ENCODE results near the gene CABP7.

CABP7 gene

DNA sequence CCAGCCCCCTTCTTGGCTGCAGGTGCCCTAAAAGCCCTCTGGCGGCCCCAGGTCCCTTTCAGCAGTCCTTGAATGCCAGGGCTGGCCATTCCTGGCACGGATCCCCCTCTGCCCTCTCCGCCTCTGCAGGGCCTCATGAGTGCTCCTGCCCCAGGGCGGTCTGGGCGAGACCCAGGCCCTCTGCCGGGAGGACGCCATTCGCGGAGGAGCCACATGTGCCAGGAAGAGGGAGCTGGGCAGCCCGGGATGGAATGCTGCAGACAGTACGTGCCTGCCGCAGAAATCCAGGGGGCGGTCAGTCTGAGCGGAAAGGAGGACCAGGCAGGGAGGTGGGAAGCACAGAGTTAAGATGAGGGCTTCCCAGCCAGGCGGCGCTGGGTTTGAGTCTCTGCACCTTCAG, 2.8 kb downstream of the CABP7 start:
- no peak for DNase-seq (ENCODE audit: low spot score)
- Histone ChIP-seq H3K27ac (no peak overlapping the region), H3K4me3 (no peak overlapping the region)
- TF ChIP-seq CTCF (IDR thresholded peaks at IDR 0.05) = no peak

GRCh38 chr22:29723766-29724165, 4.0 kb downstream of the CABP7 start:
- H3K4me3 ChIP-seq = no peak overlapping the region
- DNase-seq (ENCODE audit: low spot score) = no peak
- H3K27ac ChIP-seq = no peak overlapping the region
- TF ChIP-seq CTCF (IDR thresholded peaks at IDR 0.05) = no peak

GRCh38 chr22:29724843-29725242, 5.0 kb downstream of the CABP7 start:
- Histone ChIP-seq H3K4me3 (no peak overlapping the region), H3K27ac (no peak overlapping the region)
- no peak for TF ChIP-seq CTCF (IDR thresholded peaks at IDR 0.05)
- DNase-seq (ENCODE audit: low spot score) = no peak

GRCh38 chr22:29726106-29726505, 6.3 kb downstream of the CABP7 start:
- no peak for TF ChIP-seq CTCF (IDR thresholded peaks at IDR 0.05)
- H3K4me3 ChIP-seq = no peak overlapping the region
- DNase-seq (ENCODE audit: low spot score) = no peak
- no peak overlapping the region for H3K27ac ChIP-seq

DNA sequence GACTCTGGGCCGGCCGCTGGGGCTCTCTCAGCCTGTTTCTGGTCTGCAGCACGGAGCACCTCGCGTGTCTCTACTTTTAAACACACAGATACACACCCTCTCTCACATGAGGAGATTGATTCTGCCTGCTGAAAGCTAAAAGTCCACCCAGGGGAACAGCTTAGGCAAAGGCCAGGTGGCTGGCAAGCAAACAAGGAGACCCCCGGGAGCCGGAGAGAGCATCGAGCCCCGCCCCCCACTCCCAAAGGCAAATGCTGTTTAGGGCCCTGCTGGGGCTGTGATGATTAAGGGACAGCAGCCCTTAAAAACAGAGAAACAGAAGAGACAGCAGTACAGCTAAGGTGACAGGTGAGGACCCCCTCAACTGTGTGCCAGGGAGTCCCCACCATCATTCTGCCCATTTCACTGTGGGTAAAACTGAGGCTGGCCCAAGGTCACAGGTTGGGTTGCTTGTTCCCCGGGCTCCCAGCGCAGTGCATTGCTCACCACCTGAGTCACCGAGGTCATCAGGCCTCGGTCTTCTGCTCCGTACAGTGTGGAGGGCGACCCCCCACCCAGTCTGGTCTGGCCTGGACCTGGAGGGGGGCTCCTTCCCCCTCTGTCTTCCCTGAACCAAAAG, 6.8 kb downstream of the CABP7 start:
- no peak for TF ChIP-seq CTCF (IDR thresholded peaks at IDR 0.05)
- Histone ChIP-seq H3K27ac (no peak overlapping the region), H3K4me3 (no peak overlapping the region)
- DNase-seq (ENCODE audit: low spot score) = no peak

DNA sequence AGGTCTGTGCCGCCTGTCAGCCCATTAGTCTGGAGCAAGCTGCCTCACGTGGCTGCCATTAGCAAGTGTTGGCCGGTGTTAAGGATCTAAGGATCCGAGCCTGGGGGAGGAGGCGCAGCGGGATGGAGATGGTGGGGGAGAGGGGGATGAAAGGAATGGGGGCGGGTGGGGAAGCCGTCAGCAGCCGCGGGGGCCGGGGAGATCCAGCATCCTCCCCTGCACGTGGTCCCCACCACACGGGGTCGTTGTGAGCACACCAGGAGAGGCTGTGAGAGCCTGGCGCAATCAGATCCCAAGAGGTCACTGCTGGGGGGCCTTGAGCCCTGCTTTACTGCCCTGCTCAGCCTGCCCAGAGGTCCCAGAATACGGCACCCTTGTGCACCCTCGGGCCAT, 7.3 kb downstream of the CABP7 start:
- no peak for DNase-seq (ENCODE audit: low spot score)
- Histone ChIP-seq H3K27ac (no peak overlapping the region), H3K4me3 (no peak overlapping the region)
- no peak for TF ChIP-seq CTCF (IDR thresholded peaks at IDR 0.05)

DNA sequence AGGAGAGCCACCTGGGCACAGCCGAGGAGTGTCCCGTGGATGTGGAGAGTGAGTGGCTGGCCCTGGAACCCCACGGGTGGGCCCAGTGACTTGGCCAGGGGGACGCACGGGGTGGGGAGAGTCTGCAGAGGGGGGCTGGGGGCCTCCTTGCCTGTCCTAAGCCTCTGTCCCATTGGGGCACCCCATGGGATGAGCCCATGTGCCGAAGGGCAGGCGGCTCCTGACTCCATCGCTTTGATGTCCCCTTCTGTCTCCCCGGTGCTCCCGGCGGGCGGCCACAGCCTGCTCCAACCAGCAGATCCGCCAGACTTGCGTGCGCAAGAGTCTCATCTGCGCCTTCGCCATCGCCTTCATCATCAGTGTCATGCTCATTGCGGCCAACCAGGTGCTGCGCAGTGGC, 9.4 kb downstream of the CABP7 start:
- no peak for DNase-seq (ENCODE audit: low spot score)
- no peak overlapping the region for H3K27ac ChIP-seq
- TF ChIP-seq CTCF (IDR thresholded peaks at IDR 0.05) = no peak
- no peak overlapping the region for H3K4me3 ChIP-seq
